Measurements from ENCODE around the gene NR6A1.

The NR6A1 gene

DNA sequence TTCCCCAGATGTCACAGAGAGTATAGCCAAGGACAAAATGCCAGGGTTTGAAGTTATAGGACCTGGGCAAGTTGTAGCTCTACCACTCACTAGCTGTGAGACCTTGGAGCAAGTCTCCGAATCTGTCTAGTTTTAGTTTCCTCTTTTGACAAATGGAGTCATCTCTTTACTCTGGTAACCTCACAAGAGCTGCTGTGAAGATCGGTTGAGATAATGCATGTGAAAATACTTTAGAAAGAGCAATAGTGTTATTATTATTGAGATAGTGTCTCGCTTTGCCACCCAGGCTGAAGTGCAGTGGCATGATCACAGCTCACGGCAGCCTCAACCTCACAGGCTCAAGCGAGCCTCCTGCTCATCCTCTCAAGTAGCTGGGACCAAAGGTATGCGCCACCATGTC lies 146.0 kb downstream of the NR6A1 start:
- no peaks in the 10 kb centered on the region for H3K9me3 ChIP-seq (ENCODE audit: control insufficient read depth, low read length)
- no peaks in the 10 kb centered on the region for H3K27me3 ChIP-seq (ENCODE audit: control insufficient read depth, insufficient read depth, low read length)
- H3K27ac ChIP-seq: no peak overlapping the region
- TF ChIP-seq, protein P1, sequence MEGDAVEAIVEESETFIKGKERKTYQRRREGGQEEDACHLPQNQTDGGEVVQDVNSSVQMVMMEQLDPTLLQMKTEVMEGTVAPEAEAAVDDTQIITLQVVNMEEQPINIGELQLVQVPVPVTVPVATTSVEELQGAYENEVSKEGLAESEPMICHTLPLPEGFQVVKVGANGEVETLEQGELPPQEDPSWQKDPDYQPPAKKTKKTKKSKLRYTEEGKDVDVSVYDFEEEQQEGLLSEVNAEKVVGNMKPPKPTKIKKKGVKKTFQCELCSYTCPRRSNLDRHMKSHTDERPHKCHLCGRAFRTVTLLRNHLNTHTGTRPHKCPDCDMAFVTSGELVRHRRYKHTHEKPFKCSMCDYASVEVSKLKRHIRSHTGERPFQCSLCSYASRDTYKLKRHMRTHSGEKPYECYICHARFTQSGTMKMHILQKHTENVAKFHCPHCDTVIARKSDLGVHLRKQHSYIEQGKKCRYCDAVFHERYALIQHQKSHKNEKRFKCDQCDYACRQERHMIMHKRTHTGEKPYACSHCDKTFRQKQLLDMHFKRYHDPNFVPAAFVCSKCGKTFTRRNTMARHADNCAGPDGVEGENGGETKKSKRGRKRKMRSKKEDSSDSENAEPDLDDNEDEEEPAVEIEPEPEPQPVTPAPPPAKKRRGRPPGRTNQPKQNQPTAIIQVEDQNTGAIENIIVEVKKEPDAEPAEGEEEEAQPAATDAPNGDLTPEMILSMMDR (IDR thresholded peaks at IDR 0.05): no peak
- H2AFZ ChIP-seq: no peak overlapping the region
- no peak overlapping the region for H3K4me3 ChIP-seq (ENCODE audit: low read depth, low read length)
- H3K4me1 ChIP-seq: no peaks in the 10 kb centered on the region
- no peak overlapping the region for H3K4me2 ChIP-seq (ENCODE audit: low read length)
- H3K36me3 ChIP-seq (ENCODE audit: control insufficient read depth, insufficient read depth, low read length): no peaks in the 10 kb centered on the region
- no peak overlapping the region for H3K9ac ChIP-seq
- H3K79me2 ChIP-seq: no peaks in the 10 kb centered on the region

- H3K4me1 ChIP-seq: no peaks in the 10 kb centered on the region
- no peak overlapping the region for H3K9ac ChIP-seq
- H3K27me3 ChIP-seq (ENCODE audit: control insufficient read depth, insufficient read depth, low read length): no peaks in the 10 kb centered on the region
- H2AFZ ChIP-seq: no peak overlapping the region
- H3K36me3 ChIP-seq (ENCODE audit: control insufficient read depth, insufficient read depth, low read length): no peaks in the 10 kb centered on the region
- no peak overlapping the region for H3K4me2 ChIP-seq (ENCODE audit: low read length)
- H3K4me3 ChIP-seq (ENCODE audit: low read depth, low read length): no peak overlapping the region
- H3K79me2 ChIP-seq: no peaks in the 10 kb centered on the region
- no peak overlapping the region for H3K27ac ChIP-seq
- H3K9me3 ChIP-seq (ENCODE audit: control insufficient read depth, low read length): no peaks in the 10 kb centered on the region
- TF ChIP-seq, protein P1 (IDR thresholded peaks at IDR 0.05): no peak
Measured at GRCh38 chr9:124624735-124624992, 146.4 kb downstream of the NR6A1 start.

DNA sequence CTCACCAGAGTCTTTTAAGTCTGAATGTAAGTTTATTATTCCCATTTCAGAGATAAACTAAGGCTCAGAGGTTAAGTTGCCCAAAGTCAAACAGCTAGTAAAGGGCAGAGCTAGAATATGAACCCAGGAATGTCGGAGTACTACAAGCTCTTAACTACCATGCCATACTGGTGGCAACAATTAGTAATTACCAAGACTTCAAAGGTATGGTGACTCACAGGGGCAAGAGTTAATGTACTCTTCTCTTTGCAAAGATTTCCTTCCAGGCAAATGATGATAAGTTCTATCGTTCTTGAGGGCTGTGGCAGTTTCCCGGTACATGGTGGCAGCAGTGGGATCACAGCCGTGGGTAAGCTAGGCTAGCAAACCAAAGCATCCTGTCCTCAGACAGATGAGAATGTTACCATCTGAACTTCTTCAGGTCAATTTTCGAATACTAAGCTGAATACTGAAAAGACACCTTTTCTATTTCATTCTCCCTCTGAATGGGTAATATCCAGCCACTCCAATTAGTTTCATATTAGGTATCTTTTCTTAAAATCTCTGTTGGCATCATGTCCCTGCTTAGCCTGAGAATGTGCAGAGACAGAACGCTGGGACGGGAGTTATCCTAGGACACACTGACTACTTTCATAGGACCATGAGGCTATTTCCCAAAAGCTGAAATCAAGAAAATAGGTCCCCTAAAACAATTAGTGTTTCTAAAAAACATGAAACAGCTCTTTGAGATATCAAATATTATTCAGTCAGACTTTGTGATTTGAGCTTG lies 147.0 kb downstream of the NR6A1 start:
- no peak overlapping the region for H3K9ac ChIP-seq
- no peaks in the 10 kb centered on the region for H3K27me3 ChIP-seq (ENCODE audit: control insufficient read depth, insufficient read depth, low read length)
- no peaks in the 10 kb centered on the region for H3K9me3 ChIP-seq (ENCODE audit: control insufficient read depth, low read length)
- no peak overlapping the region for H2AFZ ChIP-seq
- H3K4me1 ChIP-seq: no peaks in the 10 kb centered on the region
- no peak overlapping the region for H3K27ac ChIP-seq
- no peak overlapping the region for H3K4me2 ChIP-seq (ENCODE audit: low read length)
- no peaks in the 10 kb centered on the region for H3K79me2 ChIP-seq
- H3K4me3 ChIP-seq (ENCODE audit: low read depth, low read length): no peak overlapping the region
- TF ChIP-seq, protein P1 (IDR thresholded peaks at IDR 0.05): no peak
- H3K36me3 ChIP-seq (ENCODE audit: control insufficient read depth, insufficient read depth, low read length): no peaks in the 10 kb centered on the region

GRCh38 chr9:124622882-124623281 lies 148.2 kb downstream of the NR6A1 start:
- no peak overlapping the region for H2AFZ ChIP-seq
- no peaks in the 10 kb centered on the region for H3K79me2 ChIP-seq
- no peak overlapping the region for H3K4me3 ChIP-seq (ENCODE audit: low read depth, low read length)
- TF ChIP-seq, protein P1 (IDR thresholded peaks at IDR 0.05): no peak
- H3K4me1 ChIP-seq: no peaks in the 10 kb centered on the region
- H3K36me3 ChIP-seq (ENCODE audit: control insufficient read depth, insufficient read depth, low read length): no peaks in the 10 kb centered on the region
- no peaks in the 10 kb centered on the region for H3K9me3 ChIP-seq (ENCODE audit: control insufficient read depth, low read length)
- no peak overlapping the region for H3K4me2 ChIP-seq (ENCODE audit: low read length)
- no peak overlapping the region for H3K27ac ChIP-seq
- H3K27me3 ChIP-seq (ENCODE audit: control insufficient read depth, insufficient read depth, low read length): no peaks in the 10 kb centered on the region
- no peak overlapping the region for H3K9ac ChIP-seq

All from parathyroid adenoma (tissue), 2 donors.